Testis (tissue), 3 donors: Measurements from ENCODE around the gene KDM6A. TPM values are rescaled to one million over a fixed set of nuclear protein-coding genes. Genes with fewer than 3 reads are reported as not detected.

ENCODE experiments used
- DNase-seq: peaks from one replicate; pipeline ENCODE4 v3.0.0-alpha.2; 2019
- H3K27ac ChIP-seq, 2 donors: fragments of 200-600 bp; sonication (generic); one replicate each; pipeline ENCODE4 v1.5.1; 2019
- H3K27me3 ChIP-seq: fragments of 200-600 bp; sonication (generic); one replicate; pipeline ENCODE4 v1.5.1; 2019
- H3K36me3 ChIP-seq: fragments of 200-600 bp; sonication (generic); one replicate; pipeline ENCODE4 v1.5.1; 2017; ENCODE audit warnings: low read depth; ENCODE audit errors: missing control alignments
- H3K4me1 ChIP-seq: fragments of 200-600 bp; sonication (generic); one replicate; pipeline ENCODE4 v1.5.1; 2019
- H3K4me3 ChIP-seq, 2 donors: fragments of 200-600 bp; sonication (generic); one replicate each; pipeline ENCODE4 v1.5.1; 2017 to 2019
- H3K9me3 ChIP-seq: fragments of 200-600 bp; sonication (generic); one replicate; pipeline ENCODE4 v1.5.1; 2017
- CTCF ChIP-seq, 3 experiments: fragments of 450-650 bp in 2 of 3; fragments of 200-600 bp in 1 of 3; sonication (generic) in 1 of 3; IDR thresholded peaks; one replicate each; pipeline ENCODE4 v1.5.1; 2016 to 2019; ENCODE audit warnings: antibody characterized with exemption in 3 of 3, mild to moderate bottlenecking in 2 of 3, moderate library complexity in 1 of 3
- POLR2A ChIP-seq: fragments of 450-650 bp; IDR thresholded peaks from one replicate; pipeline ENCODE4 v1.6.1; 2017; ENCODE audit warnings: antibody characterized with exemption, mild to moderate bottlenecking, moderate library complexity
- WGBS, 2 donors: methylation state at CpG; one replicate each; pipeline ENCODE4 v1.1.5; 2018; 5-methylcytosine and 5-hydroxymethylcytosine counted together
- intact Hi-C: fragments of 100-400 bp; cut with DNase I; formaldehyde crosslinking; loops from one replicate; pipeline ENCODE4 v1.15.1; 2023; ENCODE audit warnings: low total_unique reads
- polyA plus RNA-seq: library from polyadenylated mRNA; stranded (reverse); fragments of 350-450 nt; fragmentation: Illumina TruSeq; extraction: RNeasy Lipid Tissue Mini Kit (QIAGEN cat#74804); gene quantifications from one replicate; pipeline ENCODE4 v1.2.3, GENCODE V29; 2014; ENCODE audit warnings: low read depth, low replicate concordance; ENCODE audit not compliant: insufficient read depth
- total RNA-seq, 2 donors: library from RNA; depleted of rRNA; stranded (reverse); fragments of >200 nt; gene quantifications; one replicate each; pipeline ENCODE4 v1.2.3, GENCODE V29; 2016

Gene KDM6A
- total and polyA plus RNA-seq, 3 donors from 2014 or later = 27.2 to 57.7 (median 56.7) TPM

- WGBS, 2 donors = 88 to 90% methylated on average over 3 of the region's 3 CpGs
- Histone ChIP-seq H3K4me3 (no peak overlapping the region), H3K27ac (no peak overlapping the region), H3K4me1 (no peaks in the 10 kb centered on the region), H3K27me3 (no peaks in the 10 kb centered on the region), H3K36me3 (no peaks in the 10 kb centered on the region), H3K9me3 (no peaks in the 10 kb centered on the region)
- no peak for TF ChIP-seq CTCF (IDR thresholded peaks at IDR 0.05)
- TF ChIP-seq POLR2A = no peak
- intact Hi-C loops = no loop called here
- no peak for DNase-seq
Observed at GRCh38 chrX:44943007-44943406, 70.0 kb downstream of the KDM6A start.

- Histone ChIP-seq H3K27ac (no peak overlapping the region), H3K4me1 (no peaks in the 10 kb centered on the region), H3K4me3 (no peak overlapping the region), H3K27me3 (no peaks in the 10 kb centered on the region), H3K36me3 (no peaks in the 10 kb centered on the region), H3K9me3 (no peaks in the 10 kb centered on the region)
- WGBS, 2 donors = 87 to 94% methylated on average over 1 of the region's 1 CpG
- intact Hi-C loops = no loop called here
- DNase-seq = no peak
- TF ChIP-seq POLR2A (no peak), CTCF (IDR thresholded peaks at IDR 0.05) (no peak)
Observed at GRCh38 chrX:44944894-44945293, 71.9 kb downstream of the KDM6A start.

DNA sequence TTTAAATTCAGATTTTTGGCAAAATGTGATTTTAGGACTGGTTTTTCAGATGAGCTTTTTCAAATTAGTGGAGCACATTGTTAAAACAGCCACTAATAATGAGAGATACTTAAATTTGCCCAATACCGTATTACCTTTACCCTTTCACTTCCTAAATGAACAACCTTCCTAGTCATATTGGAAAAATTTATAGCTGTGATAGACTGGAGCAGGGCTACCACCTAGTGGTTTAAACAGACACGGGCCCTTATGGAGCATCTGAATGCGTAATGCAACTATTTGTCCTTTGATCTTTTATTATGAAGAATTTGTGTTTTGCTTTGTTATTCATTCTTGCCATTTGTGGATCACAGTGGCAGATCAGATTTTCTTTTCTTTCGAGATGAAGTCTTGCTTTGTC lies 72.7 kb downstream of the KDM6A start:
- Histone ChIP-seq H3K4me3 (no peak overlapping the region), H3K9me3 (no peaks in the 10 kb centered on the region), H3K36me3 (no peaks in the 10 kb centered on the region), H3K4me1 (no peaks in the 10 kb centered on the region), H3K27ac (no peak overlapping the region), H3K27me3 (no peaks in the 10 kb centered on the region)
- 70 to 85% methylated on average over 4 of the region's 4 CpGs for WGBS, 2 donors
- no peak for DNase-seq
- TF ChIP-seq POLR2A = no peak
- TF ChIP-seq CTCF (IDR thresholded peaks at IDR 0.05) = no peak
- intact Hi-C loops = no loop called here

- DNase-seq = no peak
- Histone ChIP-seq H3K27ac (no peak overlapping the region), H3K27me3 (no peaks in the 10 kb centered on the region), H3K4me1 (peaks cover 4% of the 10 kb centered on the region), H3K4me3 (no peak overlapping the region), H3K36me3 (no peaks in the 10 kb centered on the region), H3K9me3 (no peaks in the 10 kb centered on the region)
- intact Hi-C loops = no loop called here
- no peak for TF ChIP-seq CTCF (IDR thresholded peaks at IDR 0.05)
- TF ChIP-seq POLR2A = no peak
- 89 to 97% methylated on average over 4 of the region's 4 CpGs for WGBS, 2 donors
Observed at GRCh38 chrX:44946771-44947170, 73.8 kb downstream of the KDM6A start.

- TF ChIP-seq POLR2A (no peak), CTCF (IDR thresholded peaks at IDR 0.05) (no peak)
- Histone ChIP-seq H3K4me1 (peaks cover 4% of the 10 kb centered on the region), H3K9me3 (no peaks in the 10 kb centered on the region), H3K4me3 (no peak overlapping the region), H3K27ac (no peak overlapping the region), H3K27me3 (no peaks in the 10 kb centered on the region), H3K36me3 (no peaks in the 10 kb centered on the region)
- intact Hi-C loops = no loop called here
- WGBS, 2 donors = 86 to 90% methylated on average over 2 to 4 of the region's 4 CpGs
- DNase-seq = no peak
Observed at GRCh38 chrX:44947995-44948394, 75.0 kb downstream of the KDM6A start.
